Measurements from ENCODE around the gene SS18L1. TPM values are rescaled to one million over a fixed set of nuclear protein-coding genes. Genes with fewer than 3 reads are reported as not detected.

The SS18L1 gene
- total RNA-seq, 1 donor from 2014 or later: 16.3 TPM

- H4K20me1 ChIP-seq (ENCODE audit: insufficient read depth, low read length): peaks cover 29% of the 10 kb centered on the region
- no peak overlapping the region for H3K27ac ChIP-seq (ENCODE audit: low read depth, low read length)
- no peaks in the 10 kb centered on the region for H3K27me3 ChIP-seq (ENCODE audit: insufficient read depth, low read length)
- Mint-ChIP-seq H3K36me3 (ENCODE audit: low read depth, unreplicated experiment) (peaks cover 21% of the 10 kb centered on the region), H3K9me3 (ENCODE audit: unreplicated experiment) (no peaks in the 10 kb centered on the region), H3K4me1 (ENCODE audit: low read depth, unreplicated experiment) (peaks cover 19% of the 10 kb centered on the region), H3K27me3 (ENCODE audit: low read depth, unreplicated experiment) (no peaks in the 10 kb centered on the region), H3K4me3 (ENCODE audit: unreplicated experiment) (no peak overlapping the region), H3K27ac (ENCODE audit: unreplicated experiment) (no peak overlapping the region)
- peaks cover 13% of the 10 kb centered on the region for H3K36me3 ChIP-seq (ENCODE audit: insufficient read depth, low read length)
- H2AFZ ChIP-seq (ENCODE audit: low read depth, low read length): no peak overlapping the region
- no peak overlapping the region for H3K4me3 ChIP-seq (ENCODE audit: insufficient read depth, low read depth, low read length)
- TF ChIP-seq EZH2 (IDR thresholded peaks at IDR 0.05; ENCODE audit: insufficient read depth, low read length): no peak
- no peak for TF ChIP-seq CTCF (IDR thresholded peaks at IDR 0.05; ENCODE audit: insufficient read depth, low read depth, low read length)
- peaks cover 28% of the 10 kb centered on the region for H3K4me1 ChIP-seq (ENCODE audit: insufficient read depth, low read length)
- no peak for DNase-seq (ENCODE audit: low read depth)
- no peak overlapping the region for H3K9ac ChIP-seq (ENCODE audit: low read length)
- H3K4me2 ChIP-seq (ENCODE audit: low read length): no peak overlapping the region
- no peaks in the 10 kb centered on the region for H3K9me3 ChIP-seq (ENCODE audit: insufficient read depth, low read depth, low read length)
- no peak for FAIRE-seq
- H3K79me2 ChIP-seq (ENCODE audit: insufficient read depth, low read length): peaks cover 28% of the 10 kb centered on the region
Measured at GRCh38 chr20:62162765-62163484, 19.4 kb downstream of the SS18L1 start.

GRCh38 chr20:62163485-62163865 lies 19.9 kb downstream of the SS18L1 start:
- H3K4me3 ChIP-seq (ENCODE audit: insufficient read depth, low read depth, low read length): no peak overlapping the region
- H3K79me2 ChIP-seq (ENCODE audit: insufficient read depth, low read length): peaks cover 22% of the 10 kb centered on the region
- no peak overlapping the region for H3K27ac Mint-ChIP-seq (ENCODE audit: unreplicated experiment)
- H3K27ac ChIP-seq (ENCODE audit: low read depth, low read length): no peak overlapping the region
- FAIRE-seq (no peak), DNase-seq (ENCODE audit: low read depth) (no peak)
- no peaks in the 10 kb centered on the region for H3K27me3 ChIP-seq (ENCODE audit: insufficient read depth, low read length)
- H3K4me2 ChIP-seq (ENCODE audit: low read length): no peak overlapping the region
- H4K20me1 ChIP-seq (ENCODE audit: insufficient read depth, low read length): peaks cover 24% of the 10 kb centered on the region
- peaks cover 28% of the 10 kb centered on the region for H3K4me1 ChIP-seq (ENCODE audit: insufficient read depth, low read length)
- peaks cover 17% of the 10 kb centered on the region for H3K36me3 Mint-ChIP-seq (ENCODE audit: low read depth, unreplicated experiment)
- H3K9me3 Mint-ChIP-seq (ENCODE audit: unreplicated experiment): no peaks in the 10 kb centered on the region
- H3K9ac ChIP-seq (ENCODE audit: low read length): no peak overlapping the region
- TF ChIP-seq EZH2 (IDR thresholded peaks at IDR 0.05; ENCODE audit: insufficient read depth, low read length) (no peak), CTCF (IDR thresholded peaks at IDR 0.05; ENCODE audit: insufficient read depth, low read depth, low read length) (no peak)
- H3K9me3 ChIP-seq (ENCODE audit: insufficient read depth, low read depth, low read length): no peaks in the 10 kb centered on the region
- peaks cover 19% of the 10 kb centered on the region for H3K4me1 Mint-ChIP-seq (ENCODE audit: low read depth, unreplicated experiment)
- H3K36me3 ChIP-seq (ENCODE audit: insufficient read depth, low read length): peaks cover 13% of the 10 kb centered on the region
- no peak overlapping the region for H2AFZ ChIP-seq (ENCODE audit: low read depth, low read length)
- H3K4me3 Mint-ChIP-seq (ENCODE audit: unreplicated experiment): no peak overlapping the region
- H3K27me3 Mint-ChIP-seq (ENCODE audit: low read depth, unreplicated experiment): no peaks in the 10 kb centered on the region

Measured in astrocyte (in vitro differentiated cells and primary cell).